Gastrocnemius medialis (tissue), 4 donors: ENCODE data around the gene POLR3G.

Source experiments
- POLR2A ChIP-seq, 2 donors: fragments of 450-650 bp; IDR thresholded peaks; one replicate each; pipeline ENCODE4 v1.6.1; 2017; ENCODE audit warnings: antibody characterized with exemption in 2 of 2, mild to moderate bottlenecking in 2 of 2, moderate library complexity in 2 of 2
- TF ChIP-seq, protein P1 (sequence below), 5 experiments: fragments of 450-650 bp in 3 of 5; fragments of 200-600 bp in 2 of 5; sonication (generic) in 2 of 5; IDR thresholded peaks in 4 of 5; conservative IDR thresholded peaks in 1 of 5; 1 replicate in 4 of 5; 2 replicates in 1 of 5; pipeline ENCODE4 v1.5.1; 2016 to 2019; ENCODE audit warnings: antibody characterized with exemption in 5 of 5, mild to moderate bottlenecking in 3 of 5, moderate library complexity in 3 of 5

DNA sequence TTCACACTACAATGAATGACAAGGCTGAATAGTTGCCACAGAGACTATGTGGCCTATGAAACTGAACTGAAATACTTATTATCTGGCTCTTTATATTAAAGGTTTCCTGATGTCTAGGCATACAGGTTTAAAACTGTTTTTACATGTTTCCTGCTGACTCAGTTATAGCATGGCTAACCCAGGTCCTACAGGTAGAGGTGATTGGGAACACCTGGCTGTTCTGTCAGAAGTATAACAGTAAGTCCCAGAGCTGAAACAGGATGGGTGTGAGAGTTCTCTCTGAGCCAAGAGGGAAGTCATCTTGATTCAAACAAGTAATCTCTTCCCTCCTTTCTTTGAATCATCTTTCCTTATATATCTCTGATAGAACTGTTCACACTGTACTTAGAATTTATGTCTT lies 79.0 kb downstream of the POLR3G start:
- TF ChIP-seq, protein P1, sequence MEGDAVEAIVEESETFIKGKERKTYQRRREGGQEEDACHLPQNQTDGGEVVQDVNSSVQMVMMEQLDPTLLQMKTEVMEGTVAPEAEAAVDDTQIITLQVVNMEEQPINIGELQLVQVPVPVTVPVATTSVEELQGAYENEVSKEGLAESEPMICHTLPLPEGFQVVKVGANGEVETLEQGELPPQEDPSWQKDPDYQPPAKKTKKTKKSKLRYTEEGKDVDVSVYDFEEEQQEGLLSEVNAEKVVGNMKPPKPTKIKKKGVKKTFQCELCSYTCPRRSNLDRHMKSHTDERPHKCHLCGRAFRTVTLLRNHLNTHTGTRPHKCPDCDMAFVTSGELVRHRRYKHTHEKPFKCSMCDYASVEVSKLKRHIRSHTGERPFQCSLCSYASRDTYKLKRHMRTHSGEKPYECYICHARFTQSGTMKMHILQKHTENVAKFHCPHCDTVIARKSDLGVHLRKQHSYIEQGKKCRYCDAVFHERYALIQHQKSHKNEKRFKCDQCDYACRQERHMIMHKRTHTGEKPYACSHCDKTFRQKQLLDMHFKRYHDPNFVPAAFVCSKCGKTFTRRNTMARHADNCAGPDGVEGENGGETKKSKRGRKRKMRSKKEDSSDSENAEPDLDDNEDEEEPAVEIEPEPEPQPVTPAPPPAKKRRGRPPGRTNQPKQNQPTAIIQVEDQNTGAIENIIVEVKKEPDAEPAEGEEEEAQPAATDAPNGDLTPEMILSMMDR (IDR thresholded peaks at IDR 0.05 in 4 of 5, conservative IDR thresholded peaks at IDR 0.05 in 1 of 5): no peak
- TF ChIP-seq POLR2A (IDR thresholded peaks at IDR 0.05): no peak
